Left colon (tissue), 2 donors: Measurements from ENCODE around the gene CCDC85C. TPM values are rescaled to one million over a fixed set of nuclear protein-coding genes. Genes with fewer than 3 reads are reported as not detected.

Experiments used
- ATAC-seq: fragments of 200-7000 bp; cut with Tn5 transposase; one replicate; pipeline ENCODE4 v1.9.1; 2020; ENCODE audit warnings: mild to moderate bottlenecking, moderate library complexity
- DNase-seq, 2 donors: peaks; one replicate each; pipeline ENCODE4 v3.0.0-alpha.2; 2020
- intact Hi-C, 2 donors: fragments of 100-400 bp; cut with DNase I in 1 of 2; cut with micrococcal nuclease in 1 of 2; formaldehyde crosslinking; loops; one replicate each; pipeline versions ENCODE4 v1.11.2 to v1.14.0; 2022; cut with DNase I, micrococcal nuclease
- total RNA-seq, 2 donors: library from RNA; stranded (reverse); fragmentation: NEBNext Ultra II Directional; extraction: Animal tissue kit (Norgen Biotek cat#: 25700); gene quantifications; one replicate each; pipeline ENCODE4 v1.2.1, GENCODE V29; 2021
- donor health status: DM: no; HTN: no; CAD: no.
- donor health status: DM: yes; HTN: yes; CAD: no.

CCDC85C gene
- total RNA-seq, 2 donors from 2014 or later: 66.3 to 68.1 TPM

DNA sequence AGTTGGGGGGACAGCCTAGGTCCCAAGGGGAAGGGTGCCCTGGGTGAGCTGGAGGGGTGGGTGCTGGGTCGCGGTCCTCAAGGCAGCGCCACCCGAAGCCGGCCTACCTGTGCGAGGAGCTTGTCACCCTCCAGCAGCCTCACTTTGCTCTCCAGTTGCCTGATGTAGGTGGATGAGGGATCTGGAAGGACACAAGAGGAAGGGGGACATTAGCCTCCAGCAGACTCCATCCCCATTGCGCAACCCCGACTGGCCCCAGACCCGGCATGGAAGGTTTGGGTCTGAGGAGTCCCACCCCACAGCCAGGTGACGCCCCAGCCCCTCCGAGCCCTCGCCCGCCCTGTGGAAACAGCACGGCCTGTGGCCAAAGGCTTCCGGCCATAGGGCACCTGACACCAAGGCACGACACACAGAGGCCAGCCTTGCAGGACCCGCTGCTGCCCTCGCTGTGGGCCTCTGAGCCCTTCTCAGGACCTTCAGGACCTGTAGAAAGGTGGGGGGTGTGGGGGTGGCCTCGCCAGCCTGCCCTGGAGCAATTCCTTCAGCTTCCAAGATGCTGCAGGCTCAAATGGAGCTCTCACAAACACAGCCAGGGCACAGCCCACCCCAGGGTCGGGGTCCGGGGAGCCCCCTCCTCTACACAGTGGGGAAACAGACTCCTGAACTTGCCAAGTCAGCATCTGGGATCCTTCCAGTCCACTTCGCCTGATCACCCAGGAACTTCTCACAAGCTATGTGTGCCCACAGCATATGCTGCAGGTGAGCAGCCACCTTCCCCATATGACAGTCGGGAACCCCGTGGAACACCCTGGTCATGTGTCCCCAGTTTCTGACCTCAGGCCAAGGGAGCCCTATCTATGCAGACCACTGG is 67.9 kb downstream of the CCDC85C start:
- intact Hi-C loops: no loop called here
- DNase-seq: no peak
- no peak for ATAC-seq

DNA sequence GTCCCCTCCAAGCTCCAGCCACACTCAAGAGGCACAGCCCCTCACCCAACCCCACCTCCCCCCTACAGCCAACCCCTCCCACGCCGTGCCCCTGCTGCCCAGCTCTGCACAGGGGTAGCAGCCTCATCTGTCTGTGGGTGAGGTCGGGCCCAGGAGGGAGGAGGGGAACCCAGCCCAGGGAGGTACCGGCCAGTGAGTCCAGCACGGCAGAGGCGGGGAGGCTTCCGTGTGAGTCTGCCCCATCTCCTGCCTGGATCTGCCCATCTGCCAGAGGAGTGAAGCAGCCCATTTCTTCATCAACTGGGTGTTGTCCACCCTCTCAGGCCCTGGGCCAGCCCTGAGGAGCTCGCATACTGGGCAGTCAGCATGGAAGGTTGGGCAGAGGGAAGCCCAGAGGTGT is 68.6 kb downstream of the CCDC85C start:
- ATAC-seq (no peak), DNase-seq (no peak)
- intact Hi-C loops: no loop called here

DNA sequence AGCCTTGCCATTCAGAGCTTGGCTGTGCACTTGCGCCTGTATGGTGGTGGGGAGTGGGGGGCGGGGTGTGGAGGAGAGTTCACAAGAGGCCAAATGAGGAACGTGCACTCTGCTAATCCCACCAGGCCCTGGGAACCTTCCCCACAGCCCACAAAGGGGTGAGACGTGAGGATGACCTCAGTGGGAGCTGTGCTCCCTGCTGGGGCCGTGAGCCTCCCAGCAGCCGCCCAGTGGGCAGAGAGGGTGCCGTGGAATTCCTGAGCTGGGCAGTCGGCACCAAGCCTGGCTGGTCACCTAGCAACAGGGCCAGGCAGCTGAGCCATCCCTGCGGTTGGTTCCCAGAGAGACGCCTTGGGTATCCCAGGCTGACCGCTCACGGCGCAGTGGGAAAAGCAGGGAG is 69.1 kb downstream of the CCDC85C start:
- DNase-seq (no peak), ATAC-seq (no peak)
- intact Hi-C loops: no loop called here

DNA sequence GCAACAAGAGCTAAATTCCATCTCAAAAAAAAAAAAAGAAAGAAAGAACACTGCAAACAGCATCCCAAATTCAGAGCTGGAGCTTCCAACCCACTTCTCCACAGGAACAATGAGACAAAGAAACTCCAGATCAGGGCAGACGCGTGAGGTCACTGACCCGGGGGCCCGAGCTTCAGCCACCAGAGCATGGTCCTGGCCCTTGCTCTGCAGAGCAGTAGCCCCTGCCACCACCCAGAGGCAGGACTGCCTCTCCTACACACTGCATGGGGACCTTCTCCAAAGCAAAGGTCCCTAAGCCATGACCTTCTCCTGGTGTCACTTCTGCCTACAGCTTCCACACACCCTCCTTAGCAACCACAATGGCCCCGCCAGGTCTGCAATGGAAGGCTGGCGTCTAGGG is 69.7 kb downstream of the CCDC85C start:
- ATAC-seq (no peak), DNase-seq (no peak)
- intact Hi-C loops: no loop called here

DNA sequence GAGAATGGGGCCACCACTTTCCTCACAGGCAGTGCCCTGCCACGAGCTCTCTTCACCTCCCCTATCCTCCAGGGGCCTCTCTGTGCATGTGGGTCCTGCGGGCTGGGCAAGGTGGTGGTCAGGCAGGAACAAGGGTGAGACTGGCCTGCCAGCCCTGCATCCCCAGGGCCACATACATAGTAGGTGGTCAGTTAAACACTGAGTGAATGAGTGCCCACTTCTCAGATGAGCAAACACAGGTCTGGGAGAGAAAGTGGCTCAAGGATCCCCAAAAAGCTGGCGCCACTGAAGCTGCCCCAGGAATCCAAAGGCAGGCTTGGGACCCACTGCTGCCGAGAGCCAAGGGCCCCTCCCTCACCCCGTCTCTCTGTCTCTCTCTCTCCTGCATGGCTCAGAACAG is 71.7 kb downstream of the CCDC85C start:
- intact Hi-C loops: no loop called here
- ATAC-seq: no peak

DNA sequence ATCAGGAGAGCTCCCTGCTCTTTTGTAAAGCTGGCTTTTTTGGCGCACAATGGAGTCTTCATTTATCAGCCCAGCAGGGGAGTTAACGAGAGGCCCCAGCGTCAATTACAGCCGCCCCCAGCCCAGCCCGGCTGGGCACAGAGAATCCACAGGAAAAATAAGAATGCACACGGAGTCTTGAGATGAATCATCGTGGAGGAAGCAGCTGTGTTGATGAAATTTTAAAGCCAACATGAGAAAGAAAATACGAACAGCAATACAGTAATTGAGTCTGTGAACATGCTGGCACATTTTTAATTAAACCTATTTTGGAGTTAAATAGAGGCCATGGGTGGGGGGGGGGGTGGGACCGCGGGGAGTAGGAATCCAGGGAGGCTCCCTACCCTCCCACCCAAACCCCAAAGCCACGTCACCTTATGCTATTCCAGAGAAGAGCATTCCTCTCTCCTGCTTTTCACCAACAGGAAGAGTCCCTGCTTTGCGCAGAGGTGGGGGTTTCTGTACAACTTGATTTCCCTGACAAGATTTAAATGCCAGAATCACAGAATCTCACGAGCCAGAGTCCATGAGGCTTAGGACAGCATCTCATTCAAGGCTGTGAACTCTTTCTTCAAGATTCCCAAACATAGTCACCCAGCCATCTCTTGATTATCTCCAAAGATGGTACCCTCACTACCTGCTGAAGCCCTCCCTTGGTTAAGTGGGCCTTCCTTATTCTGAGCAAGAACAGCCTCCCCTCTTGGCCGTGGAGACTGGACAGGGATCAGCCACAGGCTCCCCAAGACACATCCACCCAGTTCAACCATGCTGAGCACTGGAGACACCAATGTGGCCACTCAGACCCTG is 72.5 kb downstream of the CCDC85C start:
- DNase-seq (no peak), ATAC-seq (no peak)
- intact Hi-C loops: no loop called here

More for the DNA sequence above, 71.7 kb downstream of the CCDC85C start:
- DNase-seq: no peak

DNA sequence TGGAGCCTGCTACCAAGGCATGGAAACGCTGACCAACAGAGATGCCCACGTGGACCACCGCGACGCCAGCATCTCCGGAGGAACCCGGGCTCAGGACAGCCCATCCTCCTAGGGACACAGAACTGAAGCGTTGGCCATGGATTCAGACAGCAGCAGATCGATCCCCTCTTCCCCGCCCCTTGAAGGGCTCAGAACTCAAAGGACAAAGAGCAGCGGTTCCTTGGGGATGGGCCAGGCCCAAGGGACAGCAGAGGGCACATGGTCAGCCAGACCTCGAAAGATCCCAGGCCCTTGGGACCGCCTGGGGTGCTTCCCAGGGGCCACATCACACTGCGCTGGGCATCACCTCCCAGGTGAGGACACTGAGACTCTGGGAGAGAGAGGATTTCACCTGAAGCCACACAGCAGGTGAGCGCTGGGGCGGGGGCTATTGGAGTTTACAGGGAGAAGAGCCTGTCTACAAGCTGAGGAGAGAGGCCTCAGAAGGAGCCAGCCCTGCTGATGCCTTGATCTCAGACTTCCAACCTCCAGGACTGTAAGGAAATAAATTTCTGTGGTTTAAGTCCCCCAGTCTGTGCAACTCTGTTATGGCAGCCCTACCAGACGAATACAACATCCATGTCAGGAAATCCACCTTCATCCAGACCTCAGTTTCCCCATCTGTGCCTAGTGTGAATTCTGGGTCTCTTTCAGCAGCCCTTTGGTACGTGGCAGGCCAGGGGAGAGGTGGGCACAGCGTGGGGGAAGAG is 73.4 kb downstream of the CCDC85C start:
- ATAC-seq: no peak
- no peak for DNase-seq
- intact Hi-C loops: no loop called here

DNA sequence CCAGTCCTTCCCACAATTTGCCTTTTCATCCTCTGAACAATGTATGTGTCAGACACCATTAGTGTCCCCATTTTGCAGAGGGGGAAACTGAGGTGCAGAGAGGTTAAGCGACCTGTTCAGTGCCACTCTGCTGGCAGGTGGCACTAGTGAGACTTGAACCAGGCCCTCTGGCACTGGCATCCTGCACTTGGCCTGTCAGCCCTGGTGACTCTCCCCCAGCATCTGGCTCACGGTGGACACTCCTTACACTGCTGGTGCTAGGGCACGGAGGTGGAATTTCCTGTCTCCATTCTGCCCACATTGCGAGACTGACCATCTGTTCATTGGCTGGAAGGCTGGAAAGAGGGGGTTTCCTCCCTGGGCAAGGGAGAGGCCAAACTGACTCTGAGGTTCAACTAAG is 74.1 kb downstream of the CCDC85C start:
- peak; percentile 23 for ATAC-seq
- no peak for DNase-seq
- intact Hi-C loops: no loop called here

DNA sequence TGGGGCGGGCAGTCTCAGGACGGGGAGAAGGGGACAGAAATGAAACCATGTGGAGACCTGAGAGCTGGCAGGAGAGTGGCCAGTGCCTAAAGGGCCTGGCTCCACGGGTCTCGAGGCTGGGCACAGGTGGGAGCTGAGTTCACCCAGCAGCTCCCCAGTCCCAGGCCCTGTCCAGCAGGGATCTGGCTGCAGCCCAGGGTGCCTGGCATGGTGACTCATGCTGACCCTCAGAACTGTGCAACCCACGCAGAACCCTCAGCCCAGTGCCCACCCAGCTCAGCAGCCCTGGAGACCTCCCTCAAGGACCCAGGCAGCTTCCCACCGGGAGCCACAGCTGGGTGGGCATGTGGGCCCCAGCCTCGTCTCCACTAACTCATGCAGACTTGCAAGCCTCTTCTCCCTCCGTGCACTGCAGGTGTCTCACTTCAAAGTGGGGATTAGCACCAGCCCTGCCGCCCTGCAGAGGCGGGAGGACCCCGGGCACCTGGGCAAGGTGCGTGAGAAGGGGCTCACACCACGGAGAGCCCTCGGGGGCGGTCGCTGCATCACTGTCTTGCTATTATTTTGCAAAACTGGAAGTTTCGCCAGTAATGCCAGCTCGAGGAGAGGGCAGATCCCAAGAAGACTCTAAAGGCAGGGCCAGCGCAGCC is 76.5 kb downstream of the CCDC85C start:
- no peak for DNase-seq
- intact Hi-C loops: no loop called here
- no peak for ATAC-seq

DNA sequence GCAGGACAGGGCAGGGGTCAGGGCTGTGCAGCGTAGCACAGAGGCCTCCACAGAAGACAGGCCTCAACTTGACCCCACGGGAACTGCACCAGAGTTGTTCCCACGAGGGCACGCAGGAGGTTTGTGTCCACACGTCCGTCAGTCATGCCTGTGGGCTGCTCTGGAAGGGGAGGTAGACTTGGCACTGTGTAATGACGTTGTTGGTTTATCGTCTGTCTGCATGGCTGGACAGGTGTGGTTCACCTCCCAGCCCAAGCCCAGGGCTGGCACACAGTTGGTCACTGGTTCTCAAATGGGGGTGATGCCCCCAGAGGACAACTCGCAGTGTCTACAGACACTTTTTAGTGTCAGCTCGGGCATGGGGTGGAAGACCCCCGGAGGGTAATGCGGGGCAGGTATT is 77.0 kb downstream of the CCDC85C start:
- DNase-seq (no peak), ATAC-seq (no peak)
- intact Hi-C loops: no loop called here

DNA sequence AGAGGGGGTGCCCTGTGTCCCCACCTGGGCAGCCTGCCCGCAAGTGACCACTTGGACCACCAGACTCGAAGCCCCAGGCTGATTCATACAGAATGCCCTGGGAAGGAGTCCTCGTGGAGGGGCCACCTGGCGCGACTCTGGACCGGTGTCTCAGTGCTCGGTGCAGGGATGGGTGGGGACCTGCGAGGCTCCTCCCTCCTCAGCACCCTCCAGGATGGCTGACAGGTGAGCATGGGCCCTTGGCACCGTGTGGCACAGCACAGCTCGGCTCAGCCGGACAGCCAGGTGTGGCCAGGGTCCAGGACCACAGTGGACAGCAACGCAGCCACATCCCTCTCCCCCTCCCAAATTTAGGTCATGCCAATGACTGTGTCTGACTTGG is 78.3 kb downstream of the CCDC85C start:
- intact Hi-C loops: no loop called here
- no peak for ATAC-seq
- DNase-seq: no peak

DNA sequence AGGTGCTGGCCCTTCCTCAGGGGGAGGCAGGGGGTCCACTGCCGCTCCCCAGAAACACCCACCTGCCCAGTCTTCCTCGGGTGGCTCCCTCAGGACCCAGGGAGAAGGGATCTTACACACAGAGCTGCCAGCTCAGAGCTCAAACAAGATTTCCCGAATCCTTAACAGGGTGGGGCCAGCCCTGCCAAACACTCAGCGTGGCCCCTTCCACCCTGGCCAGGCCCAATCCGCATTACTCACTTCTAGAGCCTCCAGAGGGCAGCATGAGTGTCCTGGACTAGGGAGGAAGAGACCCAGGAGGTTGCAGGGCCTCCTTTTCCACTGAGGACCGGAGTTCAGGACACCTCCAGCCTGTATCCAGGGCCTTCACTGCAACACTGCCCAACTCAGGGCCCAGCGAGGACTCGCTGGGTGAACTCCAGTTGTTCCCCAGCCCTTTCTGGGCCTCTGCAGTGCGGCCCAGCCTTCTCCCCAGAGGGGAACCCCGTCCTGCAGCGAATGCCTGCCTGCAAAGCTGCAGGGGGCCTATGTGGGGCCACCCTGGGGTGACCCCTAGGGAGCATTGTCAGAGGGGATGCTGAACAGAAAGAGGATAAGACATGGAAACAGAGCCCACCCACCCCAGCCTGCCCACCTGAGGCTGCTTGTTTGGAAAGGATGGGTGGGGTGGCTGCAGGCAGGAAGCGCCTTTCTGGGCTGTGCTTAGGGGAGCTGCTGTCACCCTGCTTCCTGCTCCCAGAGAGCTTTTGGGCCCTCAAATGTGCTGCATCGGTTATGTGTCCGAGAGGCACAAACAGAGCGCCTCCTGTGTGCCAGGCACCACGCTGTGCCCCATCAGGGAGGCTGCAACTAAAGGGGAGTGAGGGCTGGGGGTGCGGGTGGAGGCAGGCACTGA is 79.0 kb downstream of the CCDC85C start:
- DNase-seq: peak in 1 of 2 donors; percentile 42
- intact Hi-C loops: no loop called here
- peak; percentile 68 for ATAC-seq

DNA sequence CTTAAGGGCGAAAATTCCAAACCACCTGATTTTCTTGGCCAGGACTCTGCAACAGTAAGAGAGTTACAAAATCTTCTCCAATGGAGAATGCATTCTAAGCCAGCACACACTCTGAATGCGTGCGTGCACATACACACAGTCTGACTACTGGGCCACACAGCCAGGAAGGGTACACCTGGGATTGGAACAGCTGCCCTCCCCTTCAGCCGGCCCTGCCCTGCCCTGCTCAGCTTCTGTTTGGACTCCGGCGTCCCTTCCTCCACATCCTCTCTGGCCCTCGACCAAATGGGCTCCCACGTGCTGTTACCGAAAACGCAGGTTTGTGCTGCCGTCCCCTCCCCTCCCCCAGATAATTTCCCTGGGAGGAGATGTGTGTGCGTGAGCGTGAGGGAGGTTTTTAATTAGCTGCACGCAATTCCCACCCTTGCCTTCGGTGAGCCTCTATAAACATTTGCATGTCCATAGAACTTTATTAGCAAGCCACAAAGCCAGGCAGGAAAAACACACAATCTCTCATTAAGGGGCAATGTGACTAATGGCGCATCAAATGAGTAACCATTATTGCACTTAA is 79.8 kb downstream of the CCDC85C start:
- ATAC-seq: peak; percentile 55
- peak in 1 of 2 donors; percentile 53 for DNase-seq
- intact Hi-C loops: no loop called here

DNA sequence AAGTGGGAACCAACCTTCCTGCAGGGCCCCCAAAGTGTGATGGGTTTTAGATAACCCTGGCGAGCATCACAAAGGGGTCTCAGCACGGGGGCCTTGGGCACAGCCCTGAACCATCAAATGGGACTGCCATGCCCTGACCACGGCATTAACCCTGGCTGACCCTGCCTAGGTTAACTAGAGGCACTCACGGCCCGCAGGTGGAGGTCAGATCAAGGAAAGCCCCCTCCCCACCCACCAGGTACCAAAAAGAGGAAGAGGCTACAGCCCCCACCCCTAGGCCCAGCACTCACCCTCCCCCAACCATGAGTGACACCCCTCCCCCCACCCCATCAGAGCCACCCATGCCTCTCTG is 80.3 kb downstream of the CCDC85C start:
- ATAC-seq (no peak), DNase-seq (no peak)
- intact Hi-C loops: no loop called here

DNA sequence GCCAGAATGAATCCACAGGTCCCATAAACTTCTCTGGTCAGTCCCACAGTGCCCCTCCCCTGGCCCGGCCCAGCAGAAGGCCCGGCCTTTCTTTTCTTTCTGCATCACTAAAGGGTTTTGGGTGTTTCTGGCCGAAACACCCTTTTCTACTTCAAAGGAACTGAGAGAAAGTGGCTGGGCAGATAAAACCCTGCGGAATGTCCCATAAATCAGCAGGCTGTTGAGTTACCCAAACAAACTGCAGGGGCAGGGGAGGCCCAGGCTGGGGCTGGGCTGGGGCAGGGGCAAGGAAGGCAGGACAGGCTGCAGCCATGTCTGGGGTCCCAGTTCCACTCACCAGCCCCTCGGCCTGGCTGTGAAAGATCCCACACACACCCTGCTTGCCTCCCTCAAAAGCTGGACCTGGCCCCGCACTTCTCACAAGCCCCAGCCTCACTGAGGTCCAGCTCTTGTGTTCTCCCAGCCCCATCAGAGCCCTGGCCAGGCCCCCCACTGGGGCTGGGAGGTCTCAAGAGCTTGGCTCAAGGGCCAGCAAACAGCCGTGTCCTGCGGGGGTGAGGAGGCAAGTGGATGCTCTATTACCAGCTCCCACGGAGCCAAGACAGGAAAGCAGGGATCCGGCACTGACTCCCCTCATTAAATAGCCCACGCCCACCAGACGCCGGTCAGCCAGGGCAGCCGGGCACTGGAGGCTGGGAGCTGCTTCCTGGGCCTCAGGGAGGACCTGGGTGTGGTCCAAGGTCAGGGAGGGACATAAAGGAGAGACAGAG is 80.9 kb downstream of the CCDC85C start:
- DNase-seq: peak in 1 of 2 donors; percentile 44
- intact Hi-C loops: no loop called here
- peak; percentile 44 for ATAC-seq

DNA sequence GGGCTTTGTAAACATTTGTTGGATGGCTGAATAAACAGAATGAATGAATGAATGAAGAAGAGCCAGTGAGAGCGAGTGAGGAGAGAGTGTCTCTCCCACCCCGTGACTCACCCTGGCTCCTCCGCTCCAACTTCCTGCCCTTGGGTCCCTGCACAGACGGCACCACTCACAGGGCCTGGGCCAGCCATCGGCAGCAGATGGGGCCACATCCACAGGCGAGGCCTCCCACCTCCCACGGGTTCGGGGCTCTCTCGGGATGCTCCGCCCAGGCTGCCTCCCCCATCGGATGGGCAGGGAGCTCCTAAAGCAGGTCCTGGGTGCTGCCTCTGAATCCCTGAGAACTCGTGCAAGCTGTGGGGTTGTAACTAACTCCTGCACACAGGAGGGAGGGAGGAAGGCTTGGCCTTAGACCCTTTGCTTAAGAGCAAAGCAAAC is 81.5 kb downstream of the CCDC85C start:
- intact Hi-C loops: no loop called here
- ATAC-seq (no peak), DNase-seq (no peak)

DNA sequence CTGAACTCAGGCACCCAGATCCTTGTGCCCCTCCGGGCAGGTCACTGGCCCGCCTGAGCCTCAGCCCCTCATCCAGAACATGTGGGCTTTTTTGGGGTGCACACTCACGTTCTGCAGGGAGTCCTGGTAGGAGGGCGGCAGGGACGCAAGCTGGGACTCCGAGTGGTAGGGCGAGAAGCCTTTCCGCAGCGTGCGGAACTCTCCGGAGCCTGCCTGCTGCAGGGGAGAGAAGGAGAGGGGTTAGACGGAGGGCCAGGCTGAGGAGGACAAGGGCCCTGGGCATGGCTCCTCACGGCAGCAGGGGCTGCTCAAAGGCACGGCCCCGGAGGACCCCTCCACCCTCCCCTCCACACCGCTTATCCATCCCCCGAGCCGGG is 82.0 kb downstream of the CCDC85C start:
- intact Hi-C loops: no loop called here
- DNase-seq: no peak
- no peak for ATAC-seq
